Upper lobe of right lung (tissue), 1 donor: ENCODE data around the gene XCL2. TPM values are rescaled to one million over a fixed set of nuclear protein-coding genes. Genes with fewer than 3 reads are reported as not detected.

Source experiments
- ATAC-seq: fragments of 200-7000 bp; cut with Tn5 transposase; one replicate; pipeline ENCODE4 v1.9.1; 2020; ENCODE audit warnings: mild to moderate bottlenecking, moderate library complexity
- DNase-seq: peaks from one replicate; pipeline ENCODE4 v3.0.0-alpha.2; 2020
- H3K27ac ChIP-seq: fragments of 200-600 bp; one replicate; pipeline ENCODE4 v1.8.0; 2022
- H3K27me3 ChIP-seq: fragments of 200-600 bp; one replicate; pipeline ENCODE4 v1.8.0; 2022; ENCODE audit warnings: mild to moderate bottlenecking
- H3K36me3 ChIP-seq: fragments of 200-600 bp; one replicate; pipeline ENCODE4 v1.8.0; 2022
- H3K4me1 ChIP-seq: fragments of 200-600 bp; one replicate; pipeline ENCODE4 v1.8.0; 2022
- H3K4me3 ChIP-seq: fragments of 200-600 bp; one replicate; pipeline ENCODE4 v1.8.0; 2022; ENCODE audit warnings: mild to moderate bottlenecking
- H3K9me3 ChIP-seq: fragments of 200-600 bp; one replicate; pipeline ENCODE4 v1.8.0; 2022
- CTCF ChIP-seq: fragments of 200-600 bp; IDR thresholded peaks from one replicate; pipeline ENCODE4 v1.8.0; 2022; ENCODE audit warnings: antibody characterized with exemption
- intact Hi-C: fragments of 100-400 bp; cut with DNase I; formaldehyde crosslinking; loops from one replicate; pipeline ENCODE4 v1.11.0; 2022
- total RNA-seq: library from RNA; stranded (reverse); fragmentation: NEBNext Ultra II Directional; extraction: Animal tissue kit (Norgen Biotek cat#: 25700); gene quantifications from one replicate; pipeline ENCODE4 v1.2.1, GENCODE V29; 2021
- donor health status: DM: no; HTN: yes; CAD: no; lungs with severe emphysema.

XCL2 gene
- total RNA-seq, 1 donor from 2014 or later: 2.0 TPM

- no peaks in the 10 kb centered on the region for H3K36me3 ChIP-seq
- no peak for ATAC-seq
- no peak for DNase-seq
- H3K27me3 ChIP-seq: no peaks in the 10 kb centered on the region
- no peak overlapping the region for H3K4me3 ChIP-seq
- TF ChIP-seq CTCF: no peak
- H3K27ac ChIP-seq: no peak overlapping the region
- no peaks in the 10 kb centered on the region for H3K4me1 ChIP-seq
- intact Hi-C loops: no loop called here
- H3K9me3 ChIP-seq: no peaks in the 10 kb centered on the region
Observed at GRCh38 chr1:168521401-168522000, 22.3 kb downstream of the XCL2 start.

DNA sequence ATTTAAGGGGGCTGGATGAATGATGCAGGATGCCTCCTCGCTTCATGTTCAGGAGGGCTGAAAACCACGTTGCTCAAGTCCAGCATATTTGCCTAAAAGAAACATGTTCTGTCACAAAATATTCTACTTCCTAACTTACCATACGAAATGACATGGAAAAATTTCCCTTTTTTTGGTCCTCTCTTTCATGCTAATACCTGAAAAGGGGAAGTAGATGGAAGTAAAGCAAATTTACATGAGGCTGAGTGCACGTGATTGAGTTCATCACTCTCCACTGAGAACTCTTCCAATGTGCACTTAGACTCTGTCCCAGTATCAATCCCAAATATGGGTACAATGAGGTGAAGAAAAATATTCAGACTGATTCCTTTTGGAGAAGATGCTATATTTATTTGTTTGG, 23.0 kb downstream of the XCL2 start:
- intact Hi-C loops: no loop called here
- no peak for ATAC-seq
- Histone ChIP-seq H3K27ac (no peak overlapping the region), H3K27me3 (no peaks in the 10 kb centered on the region), H3K4me1 (no peaks in the 10 kb centered on the region), H3K4me3 (no peak overlapping the region), H3K9me3 (no peaks in the 10 kb centered on the region), H3K36me3 (no peaks in the 10 kb centered on the region)
- DNase-seq: no peak
- no peak for TF ChIP-seq CTCF

GRCh38 chr1:168520052-168520751, 23.6 kb downstream of the XCL2 start:
- ATAC-seq (peak; percentile 60), DNase-seq (no peak)
- Histone ChIP-seq H3K4me1 (no peaks in the 10 kb centered on the region), H3K27me3 (no peaks in the 10 kb centered on the region), H3K36me3 (no peaks in the 10 kb centered on the region), H3K4me3 (no peak overlapping the region), H3K9me3 (no peaks in the 10 kb centered on the region), H3K27ac (no peak overlapping the region)
- TF ChIP-seq CTCF: no peak
- intact Hi-C loops: no loop called here

DNA sequence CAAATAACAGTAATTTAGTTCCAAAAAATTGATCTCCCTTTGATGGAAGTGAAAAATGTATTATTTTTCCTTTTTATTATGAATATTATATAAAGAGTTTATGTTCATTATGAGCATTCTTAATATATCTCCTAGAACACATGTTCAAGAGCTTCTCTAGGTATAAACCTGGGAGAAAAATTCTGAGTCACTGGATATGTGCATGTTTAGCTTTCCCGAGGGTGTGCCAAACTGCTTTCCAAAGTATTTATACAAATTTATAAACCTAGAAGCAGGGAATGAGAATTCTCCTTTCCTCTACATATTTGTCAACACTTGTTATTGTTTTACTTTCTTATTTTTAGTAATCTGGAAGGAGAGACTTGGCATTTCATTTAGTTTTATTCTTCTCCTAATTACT, 25.0 kb downstream of the XCL2 start:
- DNase-seq: no peak
- TF ChIP-seq CTCF: no peak
- no peak overlapping the region for H3K27ac ChIP-seq
- no peaks in the 10 kb centered on the region for H3K36me3 ChIP-seq
- H3K27me3 ChIP-seq: no peaks in the 10 kb centered on the region
- no peak for ATAC-seq
- peaks cover 8% of the 10 kb centered on the region for H3K4me1 ChIP-seq
- no peak overlapping the region for H3K4me3 ChIP-seq
- no peaks in the 10 kb centered on the region for H3K9me3 ChIP-seq
- intact Hi-C loops: no loop called here

- DNase-seq: no peak
- no peak for TF ChIP-seq CTCF
- Histone ChIP-seq H3K4me1 (peaks cover 11% of the 10 kb centered on the region), H3K9me3 (no peaks in the 10 kb centered on the region), H3K27me3 (no peaks in the 10 kb centered on the region), H3K36me3 (no peaks in the 10 kb centered on the region), H3K4me3 (no peak overlapping the region), H3K27ac (no peak overlapping the region)
- intact Hi-C loops: no loop called here
- ATAC-seq: no peak
Observed at GRCh38 chr1:168518201-168518689, 25.6 kb downstream of the XCL2 start.
